Measurements from ENCODE around the gene C1orf159.
"Not testable (repeated sequence)": the region's sequence is repeated elsewhere in the genome, so short reads cannot be mapped to it uniquely, and the experiment has no call there.

The C1orf159 gene

GRCh38 chr1:1115786-1116700 lies at the start of gene C1orf159:
TSS of gene C1orf159 (minus strand) at chr1:1116089. CDS start at chr1:1091543, 24,546 bp downstream.
- DNase-seq (ENCODE audit: low read depth in 1 of 2, low spot score in 1 of 2), result peak; percentile 98

- DNase-seq (ENCODE audit: low read depth in 1 of 2, low spot score in 1 of 2), result no peak
Measured at GRCh38 chr1:1165485-1165884, 49.6 kb upstream of the C1orf159 start.

GRCh38 chr1:1164701-1165451 lies 49.0 kb upstream of the C1orf159 start:
- no peak for DNase-seq (ENCODE audit: low read depth in 1 of 2, low spot score in 1 of 2)

- no peak for DNase-seq (ENCODE audit: low read depth in 1 of 2, low spot score in 1 of 2)
Measured at GRCh38 chr1:1164361-1164700, 48.4 kb upstream of the C1orf159 start.

GRCh38 chr1:1163538-1164070 lies 47.7 kb upstream of the C1orf159 start:
- DNase-seq (ENCODE audit: low read depth in 1 of 2, low spot score in 1 of 2), result no peak

- no peak for DNase-seq (ENCODE audit: low read depth in 1 of 2, low spot score in 1 of 2)
Measured at GRCh38 chr1:1162597-1163537, 47.0 kb upstream of the C1orf159 start.

GRCh38 chr1:1161683-1162079 lies 45.8 kb upstream of the C1orf159 start:
- DNase-seq (ENCODE audit: low read depth in 1 of 2, low spot score in 1 of 2), result no peak

- DNase-seq (ENCODE audit: low read depth in 1 of 2, low spot score in 1 of 2), result no peak
Measured at GRCh38 chr1:1161078-1161682, 45.3 kb upstream of the C1orf159 start.

GRCh38 chr1:1160281-1160930 lies 44.5 kb upstream of the C1orf159 start:
- no peak for DNase-seq (ENCODE audit: low read depth in 1 of 2, low spot score in 1 of 2)

GRCh38 chr1:1157914-1158710 lies 42.2 kb upstream of the C1orf159 start:
- DNase-seq (ENCODE audit: low read depth in 1 of 2, low spot score in 1 of 2), result no peak

GRCh38 chr1:1157426-1157913 lies 41.6 kb upstream of the C1orf159 start:
- DNase-seq (ENCODE audit: low read depth in 1 of 2, low spot score in 1 of 2), result peak; percentile 28 to 52

- no peak for DNase-seq (ENCODE audit: low read depth in 1 of 2, low spot score in 1 of 2)
Measured at GRCh38 chr1:1157033-1157365, 41.1 kb upstream of the C1orf159 start.

GRCh38 chr1:1156140-1157032 lies 40.5 kb upstream of the C1orf159 start:
- no peak for DNase-seq (ENCODE audit: low read depth in 1 of 2, low spot score in 1 of 2)

GRCh38 chr1:1155258-1155657 lies 39.4 kb upstream of the C1orf159 start:
- DNase-seq (ENCODE audit: low read depth in 1 of 2, low spot score in 1 of 2), result no peak

- no peak for DNase-seq (ENCODE audit: low read depth in 1 of 2, low spot score in 1 of 2)
Measured at GRCh38 chr1:1153874-1154273, 38.0 kb upstream of the C1orf159 start.

- DNase-seq (ENCODE audit: low read depth in 1 of 2, low spot score in 1 of 2), result not testable (repeated sequence)
Measured at GRCh38 chr1:1153215-1153614, 37.3 kb upstream of the C1orf159 start.

GRCh38 chr1:1152431-1152830 lies 36.5 kb upstream of the C1orf159 start:
- DNase-seq (ENCODE audit: low read depth in 1 of 2, low spot score in 1 of 2), result not testable (repeated sequence)

- DNase-seq (ENCODE audit: low read depth in 1 of 2, low spot score in 1 of 2), result no peak
Measured at GRCh38 chr1:1151306-1151705, 35.4 kb upstream of the C1orf159 start.

Measured in activated CD4-positive, alpha-beta T cell treated with anti-CD3 and anti-CD28 coated beads, Interleukin-2, amount 50 U/mL, for 24 hours (primary cell).